HepG2 (cell line): ENCODE results near the gene ARL16. TPM values are rescaled to one million over a fixed set of nuclear protein-coding genes. Genes with fewer than 3 reads are reported as not detected.
A peak's percentile ranks its signal among the peaks of the same experiment; 100 is the strongest.

Source experiments
- CREB1 ChIP-seq, 2 experiments: fragments of 450-650 bp in 1 of 2; IDR thresholded peaks; 2 replicates each; pipeline ENCODE4 v1.6.1; 2016 to 2017; ENCODE audit warnings: control low read depth in 1 of 2, mild to moderate bottlenecking in 1 of 2, missing compliant biosample characterization in 1 of 2, missing genetic modification characterization in 1 of 2
- HHEX ChIP-seq: IDR thresholded peaks from 2 replicates; pipeline ENCODE4 v1.6.1; 2016; ENCODE audit warnings: control low read depth
- KLF6 ChIP-seq: IDR thresholded peaks from 2 replicates; pipeline ENCODE4 v1.8.0; 2016; ENCODE audit warnings: missing biosample characterization, missing genetic modification reagents
- PAF1 ChIP-seq: IDR thresholded peaks from 2 replicates; pipeline ENCODE4 v1.6.1; 2016; ENCODE audit warnings: missing genetic modification reagents, missing compliant biosample characterization
- PPARG ChIP-seq: conservative IDR thresholded peaks from 2 replicates; pipeline ENCODE4 v1.6.1; 2016; ENCODE audit warnings: missing biosample characterization, missing genetic modification reagents
- ZBTB34 ChIP-seq: sonication (generic); formaldehyde crosslinking; IDR thresholded peaks from 2 replicates; pipeline ENCODE4 v1.8.0; 2022; ENCODE audit warnings: mild to moderate bottlenecking, missing genetic modification reagents
- ZNF275 ChIP-seq: sonication (generic); formaldehyde crosslinking; IDR thresholded peaks from 2 replicates; pipeline ENCODE4 v1.8.0; 2022; ENCODE audit warnings: missing genetic modification reagents, mild to moderate bottlenecking, inconsistent platforms, borderline replicate concordance
- ZNF44 ChIP-seq: sonication (generic); formaldehyde crosslinking; IDR thresholded peaks from 2 replicates; pipeline ENCODE4 v1.5.1; 2020; ENCODE audit warnings: mild to moderate bottlenecking, missing genetic modification reagents
- ZNF577 ChIP-seq: sonication (generic); formaldehyde crosslinking; IDR thresholded peaks from 2 replicates; pipeline ENCODE4 v1.4.0; 2020; ENCODE audit warnings: mild to moderate bottlenecking, low read depth, missing genetic modification reagents, borderline replicate concordance
- polyA plus RNA-seq, 8 experiments: library from polyadenylated mRNA; depleted of rRNA in 3 of 8; stranded (reverse) in 7 of 8; unstranded in 1 of 8; fragments of >200 nt; fragmentation: Illumina TruSeq in 4 of 8; extraction: Trizol in 4 of 8; gene quantifications; 2 replicates each; pipeline versions ENCODE4 v1.2.1 to v1.2.3, GENCODE V29; 2011 to 2016; ENCODE audit warnings: low read depth in 4 of 8, missing spikeins in 1 of 8, mixed read lengths in 1 of 8; ENCODE audit not compliant: insufficient read depth in 1 of 8
- total RNA-seq, 5 experiments: library from RNA; depleted of rRNA; stranded (reverse); fragments of >200 nt; fragmentation: Illumina TruSeq; extraction: Trizol; gene quantifications; 2 replicates each; pipeline ENCODE4 v1.2.3, GENCODE V29; 2016; ENCODE audit warnings: low read depth in 1 of 5
- TF ChIP-seq, protein P1 (sequence below): sonication (generic); formaldehyde crosslinking; IDR thresholded peaks from 2 replicates; pipeline ENCODE4 v1.5.1; 2020; ENCODE audit warnings: mild to moderate bottlenecking, missing genetic modification reagents, borderline replicate concordance
- TF ChIP-seq, protein P2 (sequence below): sonication (generic); formaldehyde crosslinking; IDR thresholded peaks from 2 replicates; pipeline ENCODE4 v1.5.0; 2020; ENCODE audit warnings: mild to moderate bottlenecking, missing genetic modification reagents, borderline replicate concordance
- TF ChIP-seq, protein P3 (sequence below): sonication (generic); formaldehyde crosslinking; IDR thresholded peaks from 2 replicates; pipeline ENCODE4 v1.5.0; 2020; ENCODE audit warnings: missing genetic modification reagents
- TF ChIP-seq, protein P4 (sequence below): sonication (generic); formaldehyde crosslinking; IDR thresholded peaks from 2 replicates; pipeline ENCODE4 v1.8.1; 2023; ENCODE audit warnings: missing genetic modification reagents, inconsistent platforms, borderline replicate concordance

Gene ARL16
- total and polyA plus RNA-seq, 2 of the 13 experiments (the other 11 are each of a cell fraction or from before 2014, with no cell fraction given): 20.8 to 30.8 TPM

GRCh38 chr17:81666342-81667191 lies 17.0 kb downstream of the ARL16 start, which contains the start of the genes CCDC137 and OXLD1 (continued):
- TF ChIP-seq, protein P1, sequence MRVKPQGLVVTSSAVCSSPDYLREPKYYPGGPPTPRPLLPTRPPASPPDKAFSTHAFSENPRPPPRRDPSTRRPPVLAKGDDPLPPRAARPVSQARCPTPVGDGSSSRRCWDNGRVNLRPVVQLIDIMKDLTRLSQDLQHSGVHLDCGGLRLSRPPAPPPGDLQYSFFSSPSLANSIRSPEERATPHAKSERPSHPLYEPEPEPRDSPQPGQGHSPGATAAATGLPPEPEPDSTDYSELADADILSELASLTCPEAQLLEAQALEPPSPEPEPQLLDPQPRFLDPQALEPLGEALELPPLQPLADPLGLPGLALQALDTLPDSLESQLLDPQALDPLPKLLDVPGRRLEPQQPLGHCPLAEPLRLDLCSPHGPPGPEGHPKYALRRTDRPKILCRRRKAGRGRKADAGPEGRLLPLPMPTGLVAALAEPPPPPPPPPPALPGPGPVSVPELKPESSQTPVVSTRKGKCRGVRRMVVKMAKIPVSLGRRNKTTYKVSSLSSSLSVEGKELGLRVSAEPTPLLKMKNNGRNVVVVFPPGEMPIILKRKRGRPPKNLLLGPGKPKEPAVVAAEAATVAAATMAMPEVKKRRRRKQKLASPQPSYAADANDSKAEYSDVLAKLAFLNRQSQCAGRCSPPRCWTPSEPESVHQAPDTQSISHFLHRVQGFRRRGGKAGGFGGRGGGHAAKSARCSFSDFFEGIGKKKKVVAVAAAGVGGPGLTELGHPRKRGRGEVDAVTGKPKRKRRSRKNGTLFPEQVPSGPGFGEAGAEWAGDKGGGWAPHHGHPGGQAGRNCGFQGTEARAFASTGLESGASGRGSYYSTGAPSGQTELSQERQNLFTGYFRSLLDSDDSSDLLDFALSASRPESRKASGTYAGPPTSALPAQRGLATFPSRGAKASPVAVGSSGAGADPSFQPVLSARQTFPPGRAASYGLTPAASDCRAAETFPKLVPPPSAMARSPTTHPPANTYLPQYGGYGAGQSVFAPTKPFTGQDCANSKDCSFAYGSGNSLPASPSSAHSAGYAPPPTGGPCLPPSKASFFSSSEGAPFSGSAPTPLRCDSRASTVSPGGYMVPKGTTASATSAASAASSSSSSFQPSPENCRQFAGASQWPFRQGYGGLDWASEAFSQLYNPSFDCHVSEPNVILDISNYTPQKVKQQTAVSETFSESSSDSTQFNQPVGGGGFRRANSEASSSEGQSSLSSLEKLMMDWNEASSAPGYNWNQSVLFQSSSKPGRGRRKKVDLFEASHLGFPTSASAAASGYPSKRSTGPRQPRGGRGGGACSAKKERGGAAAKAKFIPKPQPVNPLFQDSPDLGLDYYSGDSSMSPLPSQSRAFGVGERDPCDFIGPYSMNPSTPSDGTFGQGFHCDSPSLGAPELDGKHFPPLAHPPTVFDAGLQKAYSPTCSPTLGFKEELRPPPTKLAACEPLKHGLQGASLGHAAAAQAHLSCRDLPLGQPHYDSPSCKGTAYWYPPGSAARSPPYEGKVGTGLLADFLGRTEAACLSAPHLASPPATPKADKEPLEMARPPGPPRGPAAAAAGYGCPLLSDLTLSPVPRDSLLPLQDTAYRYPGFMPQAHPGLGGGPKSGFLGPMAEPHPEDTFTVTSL (CRISPR knock-in tag): 0 out of 2 replicates have a peak, but pooled peaks have one; percentile 1
- TF ChIP-seq ZBTB34 (CRISPR knock-in tag): no peak; the same call in 1 of the 2 replicates
- no peak for TF ChIP-seq PAF1 (CRISPR knock-in tag)
- TF ChIP-seq, protein P2, sequence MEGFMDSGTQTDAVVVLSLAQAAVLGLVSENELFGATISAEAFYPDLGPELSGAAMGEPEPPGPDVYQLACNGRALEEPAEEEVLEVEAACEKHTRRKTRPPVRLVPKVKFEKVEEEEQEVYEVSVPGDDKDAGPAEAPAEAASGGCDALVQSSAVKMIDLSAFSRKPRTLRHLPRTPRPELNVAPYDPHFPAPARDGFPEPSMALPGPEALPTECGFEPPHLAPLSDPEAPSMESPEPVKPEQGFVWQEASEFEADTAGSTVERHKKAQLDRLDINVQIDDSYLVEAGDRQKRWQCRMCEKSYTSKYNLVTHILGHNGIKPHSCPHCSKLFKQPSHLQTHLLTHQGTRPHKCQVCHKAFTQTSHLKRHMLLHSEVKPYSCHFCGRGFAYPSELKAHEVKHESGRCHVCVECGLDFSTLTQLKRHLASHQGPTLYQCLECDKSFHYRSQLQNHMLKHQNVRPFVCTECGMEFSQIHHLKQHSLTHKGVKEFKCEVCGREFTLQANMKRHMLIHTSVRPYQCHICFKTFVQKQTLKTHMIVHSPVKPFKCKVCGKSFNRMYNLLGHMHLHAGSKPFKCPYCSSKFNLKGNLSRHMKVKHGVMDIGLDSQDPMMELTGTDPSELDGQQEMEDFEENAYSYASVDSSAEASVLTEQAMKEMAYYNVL: peak; percentile 39; the same call in 1 of the 2 replicates
- peak; percentile 79 for TF ChIP-seq CREB1 (IDR thresholded peaks at IDR 0.05)
- TF ChIP-seq CREB1 (CRISPR knock-in tag; IDR thresholded peaks at IDR 0.05): no peak
- TF ChIP-seq, protein P3, sequence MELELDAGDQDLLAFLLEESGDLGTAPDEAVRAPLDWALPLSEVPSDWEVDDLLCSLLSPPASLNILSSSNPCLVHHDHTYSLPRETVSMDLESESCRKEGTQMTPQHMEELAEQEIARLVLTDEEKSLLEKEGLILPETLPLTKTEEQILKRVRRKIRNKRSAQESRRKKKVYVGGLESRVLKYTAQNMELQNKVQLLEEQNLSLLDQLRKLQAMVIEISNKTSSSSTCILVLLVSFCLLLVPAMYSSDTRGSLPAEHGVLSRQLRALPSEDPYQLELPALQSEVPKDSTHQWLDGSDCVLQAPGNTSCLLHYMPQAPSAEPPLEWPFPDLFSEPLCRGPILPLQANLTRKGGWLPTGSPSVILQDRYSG (CRISPR knock-in tag): no peak; the same call in 1 of the 2 replicates
- peak; percentile 47 for TF ChIP-seq PPARG (CRISPR knock-in tag)
- no peak for TF ChIP-seq ZNF275 (CRISPR knock-in tag)
- TF ChIP-seq, protein P4, sequence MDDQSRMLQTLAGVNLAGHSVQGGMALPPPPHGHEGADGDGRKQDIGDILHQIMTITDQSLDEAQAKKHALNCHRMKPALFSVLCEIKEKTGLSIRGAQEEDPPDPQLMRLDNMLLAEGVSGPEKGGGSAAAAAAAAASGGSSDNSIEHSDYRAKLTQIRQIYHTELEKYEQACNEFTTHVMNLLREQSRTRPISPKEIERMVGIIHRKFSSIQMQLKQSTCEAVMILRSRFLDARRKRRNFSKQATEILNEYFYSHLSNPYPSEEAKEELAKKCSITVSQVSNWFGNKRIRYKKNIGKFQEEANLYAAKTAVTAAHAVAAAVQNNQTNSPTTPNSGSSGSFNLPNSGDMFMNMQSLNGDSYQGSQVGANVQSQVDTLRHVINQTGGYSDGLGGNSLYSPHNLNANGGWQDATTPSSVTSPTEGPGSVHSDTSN (CRISPR knock-in tag): peak; percentile 98
- 0 out of 2 replicates have a peak, but pooled peaks have one; percentile 62 for TF ChIP-seq KLF6 (CRISPR knock-in tag)
- TF ChIP-seq ZNF577 (CRISPR knock-in tag): no peak; the same call in 1 of the 2 replicates
- no peak; the same call in 1 of the 2 replicates for TF ChIP-seq HHEX
- TF ChIP-seq ZNF44 (CRISPR knock-in tag): peak; percentile 77
